ENCODE results near the gene KDM2B. TPM values are rescaled to one million over a fixed set of nuclear protein-coding genes. Genes with fewer than 3 reads are reported as not detected.
A peak's percentile ranks its signal among the peaks of the same experiment; 100 is the strongest.

Gene KDM2B
- total RNA-seq, 1 experiment from 2014 or later = 18.4 TPM

GRCh38 chr12:121461048-121461447 lies 119.8 kb downstream of the KDM2B start:
- DNase-seq (ENCODE audit: low spot score) = no peak

DNA sequence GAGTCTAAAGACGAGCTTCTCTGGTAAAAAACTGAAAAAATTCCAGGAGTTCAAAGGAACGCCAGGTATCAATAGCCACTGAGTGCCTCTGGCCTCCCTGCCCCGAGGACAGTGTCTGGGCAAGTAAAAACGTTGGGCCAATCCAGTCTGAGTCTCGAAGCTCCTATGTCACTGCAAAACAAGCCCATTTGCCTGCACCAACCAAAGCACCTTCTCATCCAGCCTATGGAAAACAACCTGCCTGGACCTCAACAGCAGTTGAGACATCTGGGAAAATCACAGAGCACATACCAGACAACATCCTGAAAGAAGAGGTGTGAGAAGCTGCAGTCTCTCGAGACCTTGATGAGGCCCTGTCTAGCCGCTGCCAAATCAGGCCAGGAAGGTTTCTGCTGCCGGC lies 124.3 kb downstream of the KDM2B start:
- DNase-seq (ENCODE audit: low spot score) = no peak

DNA sequence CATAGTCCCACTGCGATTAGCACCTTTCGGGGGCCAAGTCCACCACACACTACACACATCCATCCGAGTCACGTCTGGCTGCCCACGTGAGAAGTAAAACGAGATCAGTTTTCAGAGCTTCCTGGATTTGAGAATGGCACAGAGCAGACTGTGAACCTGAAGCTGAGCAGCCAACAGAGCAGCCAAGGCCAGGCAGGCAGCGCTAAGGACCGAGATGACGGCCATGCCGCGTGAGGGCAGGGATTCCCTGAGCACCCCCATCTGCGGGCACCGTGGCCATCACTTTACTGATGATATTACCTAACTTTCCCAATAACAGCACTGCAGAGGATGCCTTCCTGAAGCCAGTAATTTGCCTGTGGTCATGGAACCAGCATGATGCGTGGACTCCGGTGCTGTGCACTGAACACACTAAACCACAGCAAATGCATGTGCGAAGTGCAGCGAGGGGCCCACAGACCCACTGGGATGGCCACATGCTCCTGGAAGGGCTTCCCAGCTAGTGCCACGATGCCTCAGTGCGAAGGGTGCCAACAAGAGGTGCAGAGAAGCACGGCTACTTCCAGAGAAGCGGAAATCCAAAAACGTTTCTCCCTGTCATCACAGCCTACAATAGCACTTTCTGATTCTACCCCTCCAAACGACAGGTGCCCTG lies 124.9 kb downstream of the KDM2B start:
- no peak for DNase-seq (ENCODE audit: low spot score)

DNA sequence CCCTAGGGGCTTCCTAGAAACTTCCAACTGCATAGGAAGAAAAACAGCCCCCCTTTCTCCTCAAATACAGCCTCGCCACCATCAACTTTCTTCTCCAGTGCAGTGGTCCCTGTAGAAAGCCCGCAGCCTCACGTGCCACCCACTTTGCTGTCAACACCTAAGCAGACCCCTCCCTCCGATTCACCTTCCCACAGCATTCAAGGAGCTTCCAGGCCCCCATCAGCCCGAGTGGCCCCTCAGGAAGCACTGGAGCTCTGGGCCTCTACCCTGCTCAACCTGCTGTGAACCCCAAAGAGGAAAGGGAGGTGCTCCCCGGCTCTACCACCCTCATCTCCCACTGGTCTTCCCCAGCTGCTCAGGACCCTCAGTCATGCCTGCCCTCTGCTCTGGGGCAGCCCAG lies 125.9 kb downstream of the KDM2B start:
- DNase-seq (ENCODE audit: low spot score) = no peak

DNA sequence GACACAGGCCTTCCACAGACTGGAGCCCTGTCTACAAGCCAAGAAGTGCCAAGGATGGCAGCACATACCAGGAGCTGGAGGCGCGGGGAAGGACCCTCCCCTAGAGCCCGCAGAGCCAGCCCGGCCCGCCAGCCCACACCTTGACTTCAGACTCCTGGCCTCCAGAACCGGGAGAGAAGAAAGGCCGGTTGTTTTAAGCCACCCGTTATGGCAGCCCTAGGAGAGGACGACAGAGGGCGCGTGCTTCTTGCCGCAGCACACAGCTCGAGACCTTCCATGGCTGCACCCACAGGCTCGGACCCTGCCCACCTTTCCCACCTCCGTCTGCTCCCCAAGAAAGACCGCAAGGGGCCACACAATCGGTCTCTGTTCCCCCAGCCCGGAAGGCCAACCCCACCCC lies 127.2 kb downstream of the KDM2B start:
- DNase-seq (ENCODE audit: low spot score) = no peak

GRCh38 chr12:121452985-121453360 lies 127.8 kb downstream of the KDM2B start:
- DNase-seq (ENCODE audit: low spot score) = no peak

GRCh38 chr12:121452340-121452984 lies 128.4 kb downstream of the KDM2B start:
- peak; percentile 1 for DNase-seq (ENCODE audit: low spot score)

GRCh38 chr12:121451961-121452339 lies 128.9 kb downstream of the KDM2B start:
- no peak for DNase-seq (ENCODE audit: low spot score)

GRCh38 chr12:121448771-121449315 lies 132.0 kb downstream of the KDM2B start:
- DNase-seq (ENCODE audit: low spot score) = no peak

DNA sequence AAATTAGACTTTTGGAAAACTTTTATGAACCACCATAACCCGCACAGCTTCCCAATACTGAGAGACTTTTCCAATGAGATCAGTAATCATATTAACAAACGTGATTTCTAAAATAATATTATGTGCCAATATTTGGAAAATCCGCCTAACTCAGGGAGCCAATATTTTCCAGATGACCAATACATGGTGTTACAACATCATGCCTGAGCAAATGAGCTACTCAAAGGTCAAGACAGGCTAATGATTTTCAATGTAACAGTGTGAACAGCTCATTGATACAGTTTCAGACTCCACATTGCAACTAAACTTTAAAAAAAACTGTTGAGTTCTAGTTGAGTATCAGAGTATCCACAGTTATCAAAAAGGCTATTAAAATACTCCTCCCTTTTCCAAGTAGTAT lies 134.1 kb downstream of the KDM2B start:
- DNase-seq (ENCODE audit: low spot score) = no peak

DNA sequence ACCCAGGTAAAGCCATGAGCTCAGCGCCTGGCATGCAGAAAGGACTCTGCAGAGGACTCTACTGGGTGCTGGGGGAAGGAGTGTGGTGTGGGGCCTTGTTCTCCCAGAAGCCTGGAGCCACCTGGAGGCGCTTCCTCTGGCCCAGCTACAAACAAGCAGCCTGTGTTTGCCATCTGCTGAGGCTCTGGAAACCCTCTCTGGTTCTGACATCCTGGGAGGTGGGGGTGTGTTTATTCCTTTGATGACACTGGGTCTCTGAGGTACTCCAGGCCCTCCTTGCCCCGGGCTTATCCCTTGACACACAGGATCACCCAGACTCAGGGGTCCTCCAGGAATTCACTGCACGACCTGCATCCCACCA lies 136.0 kb downstream of the KDM2B start:
- no peak for DNase-seq (ENCODE audit: low spot score)

DNA sequence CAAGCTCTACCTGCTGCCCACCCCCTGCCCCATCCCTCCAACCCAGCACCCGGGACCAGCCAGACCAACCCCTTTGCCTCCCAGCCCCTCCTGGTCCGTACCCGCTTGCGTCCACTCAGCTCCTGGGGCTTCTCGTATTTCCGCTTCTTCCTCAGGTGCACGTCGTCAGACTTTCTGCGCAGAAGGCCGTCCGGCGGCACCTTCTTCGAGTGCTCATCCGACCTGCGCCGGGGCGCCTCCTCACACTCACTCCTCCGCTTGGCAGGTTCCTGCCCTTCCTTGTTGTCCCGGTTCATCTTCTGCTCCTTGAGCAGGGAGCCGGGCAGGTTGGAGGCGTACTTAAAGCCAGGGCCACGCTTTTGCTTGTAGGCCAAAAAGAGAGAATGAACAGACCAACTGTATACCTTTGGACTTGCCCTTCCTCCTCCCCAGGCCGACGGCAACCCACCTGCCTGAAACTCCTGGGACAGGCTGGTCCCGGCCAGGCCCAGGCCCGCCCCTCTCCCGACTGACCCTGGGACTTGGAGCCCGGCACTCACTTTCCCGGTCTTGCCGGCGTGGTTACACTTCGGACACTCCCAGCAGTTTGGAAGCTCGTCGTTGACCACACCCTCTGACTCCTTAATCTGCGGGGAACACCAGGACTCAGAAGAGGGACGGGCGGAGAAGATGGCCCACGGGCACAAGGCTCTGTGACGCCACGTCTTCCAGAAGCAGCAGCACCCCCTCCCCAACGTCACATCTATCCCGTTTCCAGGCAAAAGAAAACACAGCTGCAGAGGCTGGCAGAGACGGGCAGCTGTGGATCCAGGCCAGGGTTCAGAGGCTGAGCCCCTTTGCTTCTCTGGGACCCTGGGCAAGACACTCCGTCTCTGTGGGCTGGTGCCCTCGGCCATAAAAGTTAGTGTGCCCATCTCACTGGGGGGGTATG lies 136.6 kb downstream of the KDM2B start:
- no peak for DNase-seq (ENCODE audit: low spot score)

DNA sequence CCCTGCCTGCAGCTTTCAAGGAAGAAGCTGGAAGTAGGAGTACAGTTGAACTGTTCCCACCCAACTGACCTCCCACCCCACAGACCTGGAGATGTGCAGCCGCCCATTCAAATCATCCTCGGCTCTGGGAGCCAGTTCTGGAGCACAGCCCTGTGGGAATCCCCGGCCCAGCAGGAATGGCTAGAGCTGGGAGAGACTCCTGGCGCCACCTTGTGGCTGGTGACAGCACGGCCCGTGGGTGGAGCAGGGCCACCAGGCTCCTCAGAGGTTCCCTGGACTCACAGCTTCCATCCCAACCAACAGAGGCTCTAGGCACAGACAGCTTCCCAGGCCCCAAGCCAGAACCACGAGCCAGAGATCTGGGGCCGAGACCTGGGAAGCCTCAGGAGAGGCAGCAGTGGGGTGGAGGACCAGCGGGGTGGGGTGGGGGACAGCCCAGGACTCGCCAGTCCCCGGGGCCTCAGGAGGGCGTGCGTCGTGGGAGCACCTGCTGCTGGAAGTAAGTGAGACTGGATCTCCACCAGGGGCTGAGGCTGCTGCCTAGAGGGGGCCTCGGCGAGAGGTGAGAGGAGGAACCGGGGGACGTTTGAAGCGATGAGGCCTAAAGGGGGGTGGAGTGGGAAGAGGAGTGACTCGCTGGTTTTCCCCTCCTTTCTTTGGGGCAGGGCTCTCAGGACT lies 137.5 kb downstream of the KDM2B start:
- DNase-seq (ENCODE audit: low spot score) = peak; percentile 56

DNA sequence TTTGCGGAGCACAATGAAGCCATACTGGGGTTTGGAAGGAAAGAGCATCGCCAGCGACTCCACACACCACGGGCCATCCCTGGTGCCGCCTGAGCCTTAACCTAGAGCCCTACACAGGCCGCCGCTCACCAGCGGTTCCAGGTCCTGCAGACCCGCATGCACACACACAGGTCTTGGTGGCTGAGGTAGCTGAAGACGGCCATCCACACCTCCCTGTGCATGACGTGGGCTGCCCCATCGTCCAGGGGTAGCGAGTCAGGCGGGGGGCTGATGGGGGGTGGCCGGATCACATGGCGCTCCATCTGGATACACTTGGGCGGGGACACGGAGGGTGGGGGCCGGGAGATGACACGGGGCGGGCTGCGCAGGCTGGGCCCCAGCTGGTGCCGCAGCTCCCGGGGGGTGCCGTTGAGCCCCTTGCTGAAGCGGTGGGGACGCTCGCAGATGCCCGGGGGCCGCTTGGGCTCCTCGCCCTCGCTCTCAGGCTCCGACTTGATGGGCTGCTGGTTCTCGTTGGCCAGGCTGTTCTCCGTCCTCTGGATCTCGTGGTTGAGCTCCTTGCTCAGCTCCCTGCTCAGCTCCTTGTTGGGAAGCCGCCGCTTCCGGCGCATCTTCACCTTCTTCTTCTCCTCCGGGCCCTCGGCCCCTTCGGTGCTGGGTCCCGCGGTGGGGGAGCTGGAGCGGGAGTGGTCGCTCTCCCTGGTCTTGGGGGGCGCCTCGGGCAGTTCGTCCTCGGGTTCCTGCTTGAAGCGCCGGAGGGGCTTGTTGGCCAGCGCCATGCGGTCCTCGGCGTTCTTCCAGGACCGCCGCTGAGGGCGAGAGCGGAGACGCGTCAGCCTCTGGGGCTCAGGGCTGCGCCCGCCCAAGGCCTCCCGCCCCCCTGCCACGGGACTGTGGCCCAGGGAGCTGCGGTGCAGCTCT lies 138.5 kb downstream of the KDM2B start:
- no peak for DNase-seq (ENCODE audit: low spot score)

GRCh38 chr12:121441555-121441954 lies 139.3 kb downstream of the KDM2B start:
- DNase-seq (ENCODE audit: low spot score) = no peak

GRCh38 chr12:121440768-121441167 lies 140.1 kb downstream of the KDM2B start:
- DNase-seq (ENCODE audit: low spot score) = no peak

DNA sequence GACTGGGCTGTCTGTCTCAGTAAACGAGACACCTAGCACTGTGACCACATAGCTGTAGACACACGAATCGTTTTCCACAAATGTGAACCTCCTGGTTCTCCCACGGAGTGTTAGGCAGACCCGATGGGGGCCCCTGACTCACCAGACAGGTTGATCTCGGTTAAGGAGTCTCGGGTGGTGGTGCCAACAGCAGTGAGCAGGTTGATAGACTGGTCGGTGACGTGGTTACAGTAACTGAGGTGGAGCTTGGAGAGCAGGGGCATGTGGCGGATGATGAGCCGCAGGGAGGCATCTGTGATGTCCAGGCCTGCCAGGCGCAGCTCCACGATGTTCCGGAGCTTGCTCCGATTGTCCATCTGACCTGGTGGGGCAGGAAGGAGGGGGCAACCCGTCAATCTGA lies 141.1 kb downstream of the KDM2B start:
- no peak for DNase-seq (ENCODE audit: low spot score)

DNA sequence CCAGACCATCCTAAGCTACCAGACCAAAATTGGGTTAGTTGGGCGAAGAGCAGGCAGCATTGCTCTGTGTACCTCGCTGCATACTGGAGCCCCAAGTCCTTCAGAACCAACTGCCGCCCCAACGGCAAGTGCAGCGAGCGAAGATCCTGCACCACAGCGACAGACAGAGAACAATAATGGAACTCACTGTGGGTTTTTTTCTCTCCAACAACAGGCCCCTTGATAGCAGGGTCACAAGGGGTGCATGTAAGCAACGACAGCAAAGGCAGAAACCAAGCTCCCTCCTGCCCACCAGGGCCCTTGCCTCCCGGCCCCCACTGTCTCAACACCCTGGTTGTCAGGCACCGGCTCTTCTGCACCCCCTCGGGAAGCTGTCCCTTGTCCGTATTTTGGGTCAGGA lies 141.9 kb downstream of the KDM2B start:
- no peak for DNase-seq (ENCODE audit: low spot score)

GRCh38 chr12:121436706-121437105 lies 144.1 kb downstream of the KDM2B start:
- no peak for DNase-seq (ENCODE audit: low spot score)

DNA sequence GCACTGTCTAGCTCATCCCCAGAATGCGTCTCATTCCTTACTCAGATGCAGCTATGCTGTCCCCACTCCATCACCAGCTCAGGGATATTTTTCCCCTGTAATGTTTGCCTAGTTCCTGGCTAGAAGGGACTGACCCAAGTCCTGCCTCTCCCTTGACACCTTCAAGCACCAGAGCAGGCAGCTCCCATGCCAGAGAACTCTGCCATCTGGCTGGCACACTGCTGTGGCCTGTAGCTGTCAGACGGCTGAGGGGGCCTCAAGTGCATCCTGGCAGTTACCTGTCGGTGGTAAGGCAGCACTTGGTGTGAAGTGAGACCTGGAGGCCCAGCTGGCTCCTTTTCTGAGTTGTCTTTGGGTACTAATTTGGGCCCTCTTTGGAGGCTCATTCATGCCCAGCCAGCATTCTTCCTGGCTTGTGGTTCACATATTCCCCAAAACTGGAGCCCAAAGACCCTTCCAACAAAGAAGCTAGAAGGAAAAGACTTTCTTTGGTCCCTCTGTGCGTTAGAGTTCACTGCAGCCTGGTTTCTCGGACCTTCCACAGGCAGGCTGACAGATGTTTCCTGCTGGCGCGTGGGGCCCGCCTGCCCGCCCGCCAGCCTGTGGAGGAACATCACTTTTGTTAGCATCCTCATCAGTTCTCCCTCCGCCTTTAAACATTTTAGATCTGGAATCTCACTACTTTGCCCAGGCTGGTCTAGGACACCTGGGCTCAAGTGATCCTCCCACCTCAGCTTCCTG lies 147.9 kb downstream of the KDM2B start:
- no peak for DNase-seq (ENCODE audit: low spot score)
